Loucy (cell line): Measurements from ENCODE around the gene PTPN9.

ENCODE experiments used
- EZH2phosphoT487 ChIP-seq: fragments of 200-600 bp; IDR thresholded peaks from 2 replicates; pipeline ENCODE4 v1.6.1; 2018; ENCODE audit warnings: antibody characterized with exemption, mild to moderate bottlenecking, moderate library complexity, borderline replicate concordance
- TF ChIP-seq, protein P1 (sequence below): fragments of 200-600 bp; sonication (generic); conservative IDR thresholded peaks from 2 replicates; pipeline ENCODE4 v1.5.1; 2014; ENCODE audit warnings: mild to moderate bottlenecking, antibody characterized with exemption, low read length

DNA sequence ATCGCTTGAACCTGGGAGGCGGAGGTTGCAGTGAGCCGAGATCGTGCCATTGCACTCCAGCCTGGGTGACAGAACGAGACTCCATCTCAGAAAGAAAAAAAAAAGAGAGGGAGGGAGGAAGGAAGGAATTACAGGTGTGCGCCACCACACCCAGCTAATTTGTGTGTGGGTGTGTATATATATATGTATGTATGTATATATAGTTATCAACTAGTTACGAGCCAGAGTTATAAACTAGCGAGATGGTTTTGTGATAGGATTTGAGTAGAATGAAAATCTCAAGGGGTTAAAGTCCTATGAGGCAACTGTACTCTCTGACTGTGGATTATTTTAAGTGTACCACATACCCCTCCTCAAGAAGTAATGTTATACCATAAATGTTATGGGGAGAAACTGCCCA, 76.8 kb downstream of the PTPN9 start:
- TF ChIP-seq, protein P1, sequence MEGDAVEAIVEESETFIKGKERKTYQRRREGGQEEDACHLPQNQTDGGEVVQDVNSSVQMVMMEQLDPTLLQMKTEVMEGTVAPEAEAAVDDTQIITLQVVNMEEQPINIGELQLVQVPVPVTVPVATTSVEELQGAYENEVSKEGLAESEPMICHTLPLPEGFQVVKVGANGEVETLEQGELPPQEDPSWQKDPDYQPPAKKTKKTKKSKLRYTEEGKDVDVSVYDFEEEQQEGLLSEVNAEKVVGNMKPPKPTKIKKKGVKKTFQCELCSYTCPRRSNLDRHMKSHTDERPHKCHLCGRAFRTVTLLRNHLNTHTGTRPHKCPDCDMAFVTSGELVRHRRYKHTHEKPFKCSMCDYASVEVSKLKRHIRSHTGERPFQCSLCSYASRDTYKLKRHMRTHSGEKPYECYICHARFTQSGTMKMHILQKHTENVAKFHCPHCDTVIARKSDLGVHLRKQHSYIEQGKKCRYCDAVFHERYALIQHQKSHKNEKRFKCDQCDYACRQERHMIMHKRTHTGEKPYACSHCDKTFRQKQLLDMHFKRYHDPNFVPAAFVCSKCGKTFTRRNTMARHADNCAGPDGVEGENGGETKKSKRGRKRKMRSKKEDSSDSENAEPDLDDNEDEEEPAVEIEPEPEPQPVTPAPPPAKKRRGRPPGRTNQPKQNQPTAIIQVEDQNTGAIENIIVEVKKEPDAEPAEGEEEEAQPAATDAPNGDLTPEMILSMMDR = no peak
- no peak for TF ChIP-seq EZH2phosphoT487
